NB4 (cell line): Measurements from ENCODE around the gene NCOR1.
"Not testable (repeated sequence)": the region's sequence is repeated elsewhere in the genome, so short reads cannot be mapped to it uniquely, and the experiment has no call there.

Experiments used
- DNase-seq: peaks from one replicate; pipeline ENCODE4 v3.0.0; 2010; ENCODE audit warnings: low read depth
- H3K4me3 ChIP-seq: one replicate; pipeline ENCODE4 v1.5.1; 2011; ENCODE audit warnings: mild to moderate bottlenecking, low read depth, low read length, moderate library complexity
- CTCF ChIP-seq: IDR thresholded peaks from one replicate; pipeline ENCODE4 v1.5.1; 2012; ENCODE audit warnings: low read depth, low read length
- MAX ChIP-seq: IDR thresholded peaks from 2 replicates; pipeline ENCODE4 v1.6.1; 2011; ENCODE audit warnings: low read depth, low read length
- MYC ChIP-seq: IDR thresholded peaks from 2 replicates; pipeline ENCODE4 v1.6.1; 2011; ENCODE audit warnings: low read depth, low read length
- POLR2A ChIP-seq: IDR thresholded peaks from 2 replicates; pipeline ENCODE4 v1.6.1; 2011; ENCODE audit warnings: mild to moderate bottlenecking; ENCODE audit not compliant: insufficient read length; ENCODE audit errors: extremely low read depth

NCOR1 gene

GRCh38 chr17:16222406-16222805 is 7.1 kb upstream of the NCOR1 start:
- TF ChIP-seq CTCF, result no peak
- no peak for TF ChIP-seq MAX
- no peak for TF ChIP-seq POLR2A
- TF ChIP-seq MYC, result no peak
- DNase-seq, result no peak
- no peak overlapping the region for H3K4me3 ChIP-seq

- TF ChIP-seq MAX (peak; percentile 85), MYC (peak; percentile 95), POLR2A (peak; percentile 97), CTCF (no peak)
- peak within 1 kb of the TSS; percentile 82 for H3K4me3 ChIP-seq
- peak; percentile 99 for DNase-seq
Measured at GRCh38 chr17:16217002-16217635, 1.8 kb upstream of the NCOR1 start, which contains the start of gene PIGL. TSS of gene PIGL (plus strand) at chr17:16217210. CDS start at chr17:16217227, 17 bp downstream.

- H3K4me3 ChIP-seq, result peak overlapping the region; percentile 82
- not testable (repeated sequence) for DNase-seq
Measured at GRCh38 chr17:16216341-16217001, 1.1 kb upstream of the NCOR1 start.

- peak overlapping the region; percentile 82 for H3K4me3 ChIP-seq
- TF ChIP-seq MAX (peak; percentile 58), MYC (peak; percentile 75; the same call in 1 of the 2 replicates), POLR2A (no peak)
- peak; percentile 96 for DNase-seq
Measured at GRCh38 chr17:16215965-16216316, 607 bp upstream of the NCOR1 start.

GRCh38 chr17:16215002-16215272 is 397 bp downstream of the NCOR1 start:
- no peak for TF ChIP-seq POLR2A
- H3K4me3 ChIP-seq, result peak overlapping the region; percentile 82
- peak; percentile 75 for DNase-seq

GRCh38 chr17:16214190-16215001 is 938 bp downstream of the NCOR1 start:
- TF ChIP-seq CTCF, result no peak
- TF ChIP-seq MYC, result no peak
- no peak for TF ChIP-seq MAX
- TF ChIP-seq POLR2A, result no peak
- no peak for DNase-seq
- peak overlapping the region; percentile 82 for H3K4me3 ChIP-seq

GRCh38 chr17:16212793-16213192 is 2.5 kb downstream of the NCOR1 start:
- H3K4me3 ChIP-seq, result peak overlapping the region; percentile 82
- no peak for DNase-seq
- TF ChIP-seq MAX (no peak), POLR2A (no peak), CTCF (no peak), MYC (no peak)
